ENCODE data around the gene ANK2. TPM values are rescaled to one million over a fixed set of nuclear protein-coding genes. Genes with fewer than 3 reads are reported as not detected.

ANK2 gene
- polyA plus RNA-seq, 1 donor (not counting 4 experiments of a cell fraction or from before 2014, with no cell fraction given), result 0.22 TPM

DNA sequence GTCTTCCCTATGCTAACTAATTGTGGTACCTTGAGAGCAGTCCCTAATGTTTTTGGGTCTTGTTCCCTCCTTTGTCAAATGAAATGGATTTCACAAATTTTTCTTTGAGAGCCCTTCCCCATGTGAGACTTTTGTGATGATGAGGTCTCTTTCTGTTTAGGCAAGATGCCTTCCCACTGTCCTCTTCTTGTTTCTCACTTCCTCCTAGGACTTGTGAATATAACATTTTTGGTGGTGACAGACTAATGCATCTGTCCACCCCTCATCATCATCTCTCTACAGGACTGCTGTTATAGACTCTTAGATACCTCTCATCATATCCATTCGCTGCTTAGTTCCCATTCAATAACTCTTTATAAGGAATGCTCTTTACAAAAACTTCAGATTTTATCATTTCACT, 8.7 kb upstream of the ANK2 start:
- no peak overlapping the region for H3K4me2 ChIP-seq (ENCODE audit: control insufficient read depth, extremely low read depth, insufficient read depth, low read depth, low read length)
- no peak overlapping the region for H2AFZ ChIP-seq (ENCODE audit: control insufficient read depth, low read length)
- no peaks in the 10 kb centered on the region for H3K27me3 ChIP-seq (ENCODE audit: control insufficient read depth, extremely low read depth, insufficient read depth, low read length)
- H3K9me1 ChIP-seq (ENCODE audit: control insufficient read depth, extremely low read depth, insufficient read depth, low read length), result no peaks in the 10 kb centered on the region
- H3K79me2 ChIP-seq (ENCODE audit: control insufficient read depth, insufficient read depth, low read length), result no peaks in the 10 kb centered on the region
- no peak overlapping the region for H3K27ac ChIP-seq (ENCODE audit: control insufficient read depth, insufficient read depth, low read length)
- dilution Hi-C loops (cut with MboI; ENCODE audit: extremely low pct_ligation_motif_present, low sequenced_read_pairs), result no loop called here
- H3K4me1 ChIP-seq (ENCODE audit: control insufficient read depth, extremely low read depth, insufficient read depth, low read length), result no peaks in the 10 kb centered on the region
- DNase-seq (ENCODE audit: low read depth, low spot score) (no peak), FAIRE-seq (no peak)
- no peaks in the 10 kb centered on the region for H3K36me3 ChIP-seq (ENCODE audit: control insufficient read depth in 2 of 2, extremely low read depth in 1 of 2, insufficient read depth in 2 of 2, low read length in 2 of 2)
- TF ChIP-seq, protein P1, sequence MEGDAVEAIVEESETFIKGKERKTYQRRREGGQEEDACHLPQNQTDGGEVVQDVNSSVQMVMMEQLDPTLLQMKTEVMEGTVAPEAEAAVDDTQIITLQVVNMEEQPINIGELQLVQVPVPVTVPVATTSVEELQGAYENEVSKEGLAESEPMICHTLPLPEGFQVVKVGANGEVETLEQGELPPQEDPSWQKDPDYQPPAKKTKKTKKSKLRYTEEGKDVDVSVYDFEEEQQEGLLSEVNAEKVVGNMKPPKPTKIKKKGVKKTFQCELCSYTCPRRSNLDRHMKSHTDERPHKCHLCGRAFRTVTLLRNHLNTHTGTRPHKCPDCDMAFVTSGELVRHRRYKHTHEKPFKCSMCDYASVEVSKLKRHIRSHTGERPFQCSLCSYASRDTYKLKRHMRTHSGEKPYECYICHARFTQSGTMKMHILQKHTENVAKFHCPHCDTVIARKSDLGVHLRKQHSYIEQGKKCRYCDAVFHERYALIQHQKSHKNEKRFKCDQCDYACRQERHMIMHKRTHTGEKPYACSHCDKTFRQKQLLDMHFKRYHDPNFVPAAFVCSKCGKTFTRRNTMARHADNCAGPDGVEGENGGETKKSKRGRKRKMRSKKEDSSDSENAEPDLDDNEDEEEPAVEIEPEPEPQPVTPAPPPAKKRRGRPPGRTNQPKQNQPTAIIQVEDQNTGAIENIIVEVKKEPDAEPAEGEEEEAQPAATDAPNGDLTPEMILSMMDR (optimal IDR thresholded peaks at IDR 0.05 in 1 of 3, IDR thresholded peaks at IDR 0.05 in 1 of 3, conservative IDR thresholded peaks at IDR 0.05 in 1 of 3; ENCODE audit: extremely low read depth in 1 of 3, insufficient read depth in 2 of 3, low read length in 3 of 3), result no peak
- no peak for TF ChIP-seq EZH2 (IDR thresholded peaks at IDR 0.05; ENCODE audit: low read length)
- H3K4me3 ChIP-seq (ENCODE audit: control insufficient read depth in 2 of 3, extremely low read depth in 1 of 3, insufficient read depth in 2 of 3, low read depth in 1 of 3, low read length in 3 of 3), result no peak overlapping the region
- no peaks in the 10 kb centered on the region for H4K20me1 ChIP-seq (ENCODE audit: control insufficient read depth, extremely low read depth, insufficient read depth, low read length)
- no peaks in the 10 kb centered on the region for H3K9me3 ChIP-seq (ENCODE audit: control insufficient read depth, low read depth, low read length)
- H3K9ac ChIP-seq (ENCODE audit: control insufficient read depth, extremely low read depth, insufficient read depth, low read length), result no peak overlapping the region

DNA sequence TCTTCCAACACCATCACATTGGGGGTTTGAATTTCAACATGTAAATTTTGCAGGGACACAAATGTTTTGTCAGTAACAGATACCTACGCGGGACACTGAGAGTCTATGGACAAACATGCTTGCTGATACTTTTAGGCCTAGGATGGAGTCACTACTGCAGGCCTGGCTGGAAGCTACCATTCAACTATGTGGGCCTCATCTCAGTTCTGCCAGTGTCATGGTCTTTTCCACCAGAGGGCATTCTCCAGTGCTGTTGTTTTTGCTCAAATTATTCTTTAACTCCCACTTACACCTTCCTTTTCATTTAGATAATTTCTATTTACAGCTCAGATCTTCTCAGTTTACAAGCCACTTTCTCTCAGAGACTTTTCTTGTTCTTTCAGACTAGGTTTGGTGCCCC, 7.0 kb upstream of the ANK2 start:
- Histone ChIP-seq H3K9me3 (ENCODE audit: control insufficient read depth, low read depth, low read length) (no peaks in the 10 kb centered on the region), H4K20me1 (ENCODE audit: control insufficient read depth, extremely low read depth, insufficient read depth, low read length) (no peaks in the 10 kb centered on the region), H3K79me2 (ENCODE audit: control insufficient read depth, insufficient read depth, low read length) (no peaks in the 10 kb centered on the region), H3K4me1 (ENCODE audit: control insufficient read depth, extremely low read depth, insufficient read depth, low read length) (no peaks in the 10 kb centered on the region), H3K9ac (ENCODE audit: control insufficient read depth, extremely low read depth, insufficient read depth, low read length) (no peak overlapping the region), H3K9me1 (ENCODE audit: control insufficient read depth, extremely low read depth, insufficient read depth, low read length) (no peaks in the 10 kb centered on the region), H3K4me3 (ENCODE audit: control insufficient read depth in 2 of 3, extremely low read depth in 1 of 3, insufficient read depth in 2 of 3, low read depth in 1 of 3, low read length in 3 of 3) (no peak overlapping the region), H2AFZ (ENCODE audit: control insufficient read depth, low read length) (no peak overlapping the region), H3K27ac (ENCODE audit: control insufficient read depth, insufficient read depth, low read length) (no peak overlapping the region), H3K27me3 (ENCODE audit: control insufficient read depth, extremely low read depth, insufficient read depth, low read length) (no peaks in the 10 kb centered on the region), H3K4me2 (ENCODE audit: control insufficient read depth, extremely low read depth, insufficient read depth, low read depth, low read length) (no peak overlapping the region), H3K36me3 (ENCODE audit: control insufficient read depth in 2 of 2, extremely low read depth in 1 of 2, insufficient read depth in 2 of 2, low read length in 2 of 2) (no peaks in the 10 kb centered on the region)
- DNase-seq (ENCODE audit: low read depth, low spot score), result no peak
- TF ChIP-seq EZH2 (IDR thresholded peaks at IDR 0.05; ENCODE audit: low read length), result no peak
- TF ChIP-seq, protein P1 (optimal IDR thresholded peaks at IDR 0.05 in 1 of 3, IDR thresholded peaks at IDR 0.05 in 1 of 3, conservative IDR thresholded peaks at IDR 0.05 in 1 of 3; ENCODE audit: extremely low read depth in 1 of 3, insufficient read depth in 2 of 3, low read length in 3 of 3), result no peak
- dilution Hi-C loops (cut with MboI; ENCODE audit: extremely low pct_ligation_motif_present, low sequenced_read_pairs), result no loop called here
- FAIRE-seq, result no peak
